GM20000 (cell line): Measurements from ENCODE around the gene INTS6L.

ENCODE experiments used
- DNase-seq: peaks from one replicate; pipeline ENCODE4 v3.0.0; 2012; ENCODE audit warnings: low spot score
- CTCF ChIP-seq: IDR thresholded peaks from 2 replicates; pipeline ENCODE4 v1.5.1; 2012; ENCODE audit warnings: mild to moderate bottlenecking, control low read depth; ENCODE audit errors: extremely low read depth, missing control alignments

The INTS6L gene

GRCh38 chrX:135512508-135513129, 7.8 kb upstream of the INTS6L start:
- DNase-seq, result no peak
- no peak for TF ChIP-seq CTCF

GRCh38 chrX:135513130-135513515, 7.3 kb upstream of the INTS6L start:
- DNase-seq, result no peak
- TF ChIP-seq CTCF, result no peak

DNA sequence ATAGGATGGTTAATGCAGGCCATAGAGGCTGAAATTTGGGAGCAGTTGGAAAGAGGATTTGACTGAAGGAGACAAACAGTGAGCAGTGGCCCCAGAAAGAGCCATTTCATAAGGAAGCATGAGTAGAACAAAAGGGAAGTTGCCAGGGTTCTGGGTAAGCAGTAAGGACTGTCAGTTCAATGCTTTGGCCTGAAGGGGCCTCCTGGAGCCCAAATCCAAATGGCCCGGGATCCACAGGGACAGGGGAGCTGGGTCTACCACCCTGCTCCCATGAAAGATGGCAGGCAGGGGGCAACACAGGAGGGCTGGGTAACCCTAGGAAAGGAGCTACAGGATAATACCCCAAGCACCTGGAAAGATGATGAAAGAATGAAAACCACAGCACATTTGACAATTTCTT, 4.1 kb upstream of the INTS6L start:
- no peak for DNase-seq
- no peak for TF ChIP-seq CTCF

DNA sequence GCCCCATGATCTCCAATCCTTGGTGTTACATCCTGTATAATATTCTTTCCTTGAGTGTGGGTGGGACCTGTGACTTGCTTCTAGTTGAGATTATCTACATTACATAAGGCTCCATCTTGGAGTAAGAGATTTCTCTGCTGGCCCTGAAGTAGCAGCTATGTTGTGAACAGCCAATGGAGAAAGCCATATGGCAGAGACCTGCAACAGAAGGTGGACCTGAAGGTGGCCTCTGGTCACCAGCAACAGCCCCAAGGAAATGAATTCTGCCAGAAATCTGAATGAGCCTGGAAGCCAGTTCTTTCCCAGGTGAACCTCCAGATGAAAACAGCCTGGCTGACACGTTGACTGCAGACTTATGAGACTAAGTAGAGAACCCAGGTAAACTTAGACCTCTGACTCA, 2.3 kb upstream of the INTS6L start:
- no peak for DNase-seq
- no peak for TF ChIP-seq CTCF

- no peak for DNase-seq
- TF ChIP-seq CTCF, result no peak
These were observed 373 bp upstream of the INTS6L start for GRCh38 chrX:135520022-135520552.

DNA sequence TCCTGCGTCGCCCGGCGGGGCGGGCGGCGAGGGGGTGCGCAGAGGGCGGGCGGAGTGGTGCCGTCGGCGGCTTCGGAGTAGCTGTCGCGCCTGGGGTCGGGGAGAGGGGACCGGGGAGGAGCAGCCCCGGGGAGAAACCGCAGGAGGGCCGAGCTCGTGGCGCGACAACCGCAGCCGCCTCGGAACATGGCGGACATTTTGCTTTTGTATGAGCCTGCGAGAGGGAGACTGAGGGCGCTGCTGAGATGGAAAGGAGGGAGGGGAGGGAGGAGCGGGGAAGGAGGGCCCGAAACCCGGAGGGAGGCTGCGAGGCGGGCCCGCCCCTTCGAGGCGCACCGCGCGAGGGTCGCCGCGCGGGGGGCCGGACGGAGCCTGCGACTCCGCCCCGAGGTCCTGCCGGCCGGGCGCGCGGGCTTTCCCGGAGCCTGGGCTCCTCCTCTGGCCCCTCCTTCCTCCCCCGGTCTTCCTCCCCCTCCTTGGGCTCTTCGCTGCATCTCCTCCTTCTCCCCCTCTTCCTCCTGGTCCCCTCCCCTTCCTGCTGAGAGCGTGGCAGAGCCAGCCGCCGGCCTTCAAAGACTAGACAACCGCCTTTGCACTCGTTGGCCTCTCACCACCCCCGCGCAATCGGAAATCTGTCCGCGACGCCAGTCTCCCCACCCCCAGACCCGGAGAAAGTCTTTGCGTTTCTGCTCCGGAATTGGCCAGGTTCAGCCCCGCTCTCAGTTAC, 1.1 kb downstream of the INTS6L start:
- TF ChIP-seq CTCF, result no peak
- DNase-seq, result peak; percentile 82

DNA sequence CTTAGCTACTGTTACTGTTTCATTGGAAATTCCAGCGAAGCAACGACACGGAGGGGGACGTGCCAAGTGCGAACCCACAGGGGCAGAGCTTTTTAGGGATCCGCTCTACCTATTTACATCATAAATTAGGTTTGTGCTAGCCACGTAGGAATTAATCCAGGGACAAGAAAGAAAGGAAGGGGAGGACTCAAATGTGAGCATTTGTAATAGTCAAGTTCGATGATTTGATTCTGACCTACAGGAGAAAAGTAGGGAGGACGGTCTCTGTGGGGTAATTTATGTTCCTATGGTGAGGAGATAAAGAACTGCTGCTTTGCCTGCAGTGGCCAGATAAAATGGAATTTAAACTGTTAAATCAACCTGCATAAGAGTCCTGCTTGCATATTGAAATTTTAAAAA, 1.7 kb downstream of the INTS6L start:
- no peak for TF ChIP-seq CTCF
- no peak for DNase-seq
